Endodermal cell (in vitro differentiated cells): ENCODE measurements around the gene KCNJ16. TPM values are rescaled to one million over a fixed set of nuclear protein-coding genes. Genes with fewer than 3 reads are reported as not detected.

Source experiments
- DNase-seq: peaks from one replicate; pipeline ENCODE4 v3.0.0-alpha.2; 2017
- H3K27ac ChIP-seq: 2 replicates; pipeline ENCODE4 v1.5.1; 2013; ENCODE audit warnings: mild to moderate bottlenecking, low read depth, low read length, moderate library complexity
- H3K27me3 ChIP-seq: 2 replicates; pipeline ENCODE4 v1.6.1; 2013; ENCODE audit warnings: mild to moderate bottlenecking, low read length, moderate library complexity; ENCODE audit not compliant: insufficient read depth, control insufficient read depth, poor library complexity, severe bottlenecking
- H3K36me3 ChIP-seq: 2 replicates; pipeline ENCODE4 v1.7.0; 2013; ENCODE audit warnings: mild to moderate bottlenecking, low read length, moderate library complexity; ENCODE audit not compliant: control insufficient read depth, insufficient read depth
- H3K4me1 ChIP-seq: one replicate; pipeline ENCODE4 v1.7.0; 2013; ENCODE audit warnings: low read length; ENCODE audit not compliant: control insufficient read depth, insufficient read depth
- H3K4me3 ChIP-seq: 2 replicates; pipeline ENCODE4 v1.5.1; 2013; ENCODE audit warnings: mild to moderate bottlenecking, low read length, moderate library complexity
- H3K9ac ChIP-seq: 2 replicates; pipeline ENCODE4 v1.6.1; 2013; ENCODE audit warnings: mild to moderate bottlenecking, low read length, moderate library complexity; ENCODE audit not compliant: poor library complexity, severe bottlenecking; ENCODE audit errors: extremely low read depth
- H3K9me3 ChIP-seq: 2 replicates; pipeline ENCODE4 v1.6.1; 2013; ENCODE audit warnings: mild to moderate bottlenecking, low read length, moderate library complexity; ENCODE audit not compliant: control insufficient read depth
- H3K27ac Mint-ChIP-seq: 2 replicates; pipeline ENCODE4 v1.8.0; 2020; ENCODE audit warnings: mixed read lengths
- H3K27me3 Mint-ChIP-seq: 2 replicates; pipeline ENCODE4 v1.8.0; 2021; ENCODE audit warnings: mild to moderate bottlenecking, mixed read lengths; ENCODE audit not compliant: insufficient read depth
- H3K36me3 Mint-ChIP-seq: 2 replicates; pipeline ENCODE4 v1.8.0; 2020; ENCODE audit warnings: low read depth, mixed read lengths
- H3K4me1 Mint-ChIP-seq: 2 replicates; pipeline ENCODE4 v1.8.0; 2020; ENCODE audit warnings: mixed read lengths
- H3K4me3 Mint-ChIP-seq: 2 replicates; pipeline ENCODE4 v1.8.0; 2020; ENCODE audit warnings: mild to moderate bottlenecking, moderate library complexity, mixed read lengths
- H3K9me3 Mint-ChIP-seq: 2 replicates; pipeline ENCODE4 v1.8.0; 2020; ENCODE audit warnings: mild to moderate bottlenecking, mixed read lengths
- WGBS, 2 experiments: methylation state at CpG; one replicate each; pipeline versions ENCODE4 v1.1.5 to v1.1.7; 2013; ENCODE audit warnings: missing lambda C conversion rate in 2 of 2, mixed read lengths in 1 of 2; ENCODE audit not compliant: insufficient coverage in 1 of 2, insufficient read length in 1 of 2; 5-methylcytosine and 5-hydroxymethylcytosine counted together
- total RNA-seq, 2 donors: library from RNA; stranded (reverse); fragmentation: NEBNext Ultra II Directional in 1 of 2; extraction: Animal tissue kit (Norgen Biotek cat#: 25700) in 1 of 2; gene quantifications; 2 replicates in 1 of 2; 3 replicates in 1 of 2; pipeline ENCODE4 v1.2.1, GENCODE V29; 2021
- TF ChIP-seq, protein P1 (sequence below): fragments of 200-600 bp; sonication (generic); conservative IDR thresholded peaks from 2 replicates; pipeline ENCODE4 v1.5.0; 2021; ENCODE audit warnings: antibody characterized with exemption, mild to moderate bottlenecking

Gene KCNJ16
- total RNA-seq, 2 donors from 2014 or later, result 0.68 to 1.5 TPM

DNA sequence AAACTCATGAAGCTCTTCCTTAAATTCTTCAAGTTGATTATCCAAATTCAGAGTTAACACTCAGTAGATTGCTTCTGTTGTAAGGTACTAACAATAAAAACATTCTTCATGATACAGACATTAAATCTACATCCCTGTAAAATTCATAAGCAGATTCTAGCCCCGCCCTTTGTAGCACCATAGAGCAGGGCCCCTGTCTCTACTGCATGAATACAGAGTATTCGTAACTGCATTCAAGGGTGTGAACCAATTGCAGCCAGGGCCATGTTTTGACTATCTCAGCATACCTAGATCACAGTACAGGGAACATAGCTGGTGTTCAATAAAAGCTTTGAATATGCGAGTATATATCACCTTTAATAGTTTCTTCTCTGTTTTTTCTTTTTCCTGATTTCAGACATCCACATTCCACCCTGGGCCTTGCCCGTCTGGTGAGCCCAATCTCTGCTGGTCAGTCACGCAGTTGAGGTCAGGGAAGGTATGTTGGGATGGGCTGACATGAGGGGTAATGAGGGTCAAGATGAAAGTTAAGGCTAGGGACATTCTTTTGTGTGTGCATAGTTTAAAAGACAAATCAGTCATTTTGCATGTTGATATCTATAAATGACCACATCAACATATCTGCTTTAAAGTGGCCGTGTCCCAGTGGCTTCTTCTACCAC is 33.0 kb downstream of the KCNJ16 start:
- H3K4me1 ChIP-seq, result no peaks in the 10 kb centered on the region
- Mint-ChIP-seq H3K27me3 (peaks cover 18% of the 10 kb centered on the region), H3K36me3 (no peaks in the 10 kb centered on the region), H3K27ac (no peak overlapping the region), H3K4me1 (peaks cover 12% of the 10 kb centered on the region), H3K4me3 (no peak overlapping the region), H3K9me3 (no peaks in the 10 kb centered on the region)
- H3K36me3 ChIP-seq, result no peaks in the 10 kb centered on the region
- DNase-seq, result no peak
- H3K27me3 ChIP-seq, result peaks cover 21% of the 10 kb centered on the region
- TF ChIP-seq, protein P1, sequence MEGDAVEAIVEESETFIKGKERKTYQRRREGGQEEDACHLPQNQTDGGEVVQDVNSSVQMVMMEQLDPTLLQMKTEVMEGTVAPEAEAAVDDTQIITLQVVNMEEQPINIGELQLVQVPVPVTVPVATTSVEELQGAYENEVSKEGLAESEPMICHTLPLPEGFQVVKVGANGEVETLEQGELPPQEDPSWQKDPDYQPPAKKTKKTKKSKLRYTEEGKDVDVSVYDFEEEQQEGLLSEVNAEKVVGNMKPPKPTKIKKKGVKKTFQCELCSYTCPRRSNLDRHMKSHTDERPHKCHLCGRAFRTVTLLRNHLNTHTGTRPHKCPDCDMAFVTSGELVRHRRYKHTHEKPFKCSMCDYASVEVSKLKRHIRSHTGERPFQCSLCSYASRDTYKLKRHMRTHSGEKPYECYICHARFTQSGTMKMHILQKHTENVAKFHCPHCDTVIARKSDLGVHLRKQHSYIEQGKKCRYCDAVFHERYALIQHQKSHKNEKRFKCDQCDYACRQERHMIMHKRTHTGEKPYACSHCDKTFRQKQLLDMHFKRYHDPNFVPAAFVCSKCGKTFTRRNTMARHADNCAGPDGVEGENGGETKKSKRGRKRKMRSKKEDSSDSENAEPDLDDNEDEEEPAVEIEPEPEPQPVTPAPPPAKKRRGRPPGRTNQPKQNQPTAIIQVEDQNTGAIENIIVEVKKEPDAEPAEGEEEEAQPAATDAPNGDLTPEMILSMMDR, result no peak
- H3K27ac ChIP-seq, result no peak overlapping the region
- no peak overlapping the region for H3K9ac ChIP-seq
- no peak overlapping the region for H3K4me3 ChIP-seq
- 94 to 95% methylated on average over 4 to 5 of the region's 6 CpGs for WGBS, 2 experiments
- no peaks in the 10 kb centered on the region for H3K9me3 ChIP-seq

DNA sequence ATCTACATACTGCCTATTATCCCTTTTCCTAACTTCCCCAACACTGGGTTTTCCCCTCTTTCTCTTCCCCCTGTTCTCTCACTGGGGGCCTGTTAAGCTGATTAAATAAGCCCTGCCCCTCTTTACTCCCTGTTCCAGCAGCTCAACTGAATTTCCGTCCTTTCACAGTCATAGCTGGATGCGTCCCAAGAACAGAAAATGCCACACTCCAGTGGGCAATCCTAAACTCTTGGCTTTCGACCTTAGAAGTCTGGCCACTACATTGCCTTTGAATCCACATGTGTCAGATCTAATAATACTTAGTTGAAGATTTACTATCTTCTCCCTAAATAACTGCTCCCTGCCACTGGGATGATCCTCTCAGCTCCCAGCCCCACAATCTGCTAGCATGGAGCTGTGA is 34.5 kb downstream of the KCNJ16 start:
- TF ChIP-seq, protein P1, result no peak
- Mint-ChIP-seq H3K9me3 (no peaks in the 10 kb centered on the region), H3K27me3 (peaks cover 19% of the 10 kb centered on the region), H3K4me3 (no peak overlapping the region), H3K36me3 (no peaks in the 10 kb centered on the region), H3K27ac (no peak overlapping the region), H3K4me1 (peaks cover 22% of the 10 kb centered on the region)
- DNase-seq, result no peak
- 90 to 93% methylated on average over 2 to 3 of the region's 3 CpGs for WGBS, 2 experiments
- Histone ChIP-seq H3K9ac (no peak overlapping the region), H3K36me3 (no peaks in the 10 kb centered on the region), H3K27ac (no peak overlapping the region), H3K4me1 (no peaks in the 10 kb centered on the region), H3K27me3 (peaks cover 25% of the 10 kb centered on the region), H3K9me3 (no peaks in the 10 kb centered on the region), H3K4me3 (no peak overlapping the region)

DNA sequence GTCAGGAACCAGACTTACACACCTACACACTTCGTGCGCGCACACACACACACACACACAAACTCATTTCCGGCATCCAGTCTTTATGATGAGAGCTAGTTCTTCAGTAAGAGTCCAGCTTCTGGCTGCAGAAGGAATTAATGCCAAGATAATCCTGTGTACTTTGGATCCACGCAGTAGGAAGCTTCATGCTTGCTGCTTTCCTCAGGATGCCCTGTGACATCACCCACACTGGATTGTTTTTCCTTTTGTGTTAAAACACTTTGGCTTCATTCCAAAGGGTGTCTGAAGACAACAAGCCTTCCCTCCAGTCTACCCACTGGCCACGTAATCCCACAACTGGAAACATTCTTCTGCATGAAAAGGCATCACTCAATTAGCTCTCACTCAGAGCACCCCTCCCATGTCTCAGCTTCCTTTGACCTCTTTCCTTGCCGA is 35.4 kb downstream of the KCNJ16 start:
- no peak overlapping the region for H3K9ac ChIP-seq
- Mint-ChIP-seq H3K4me1 (peaks cover 22% of the 10 kb centered on the region), H3K4me3 (no peak overlapping the region), H3K27me3 (peaks cover 21% of the 10 kb centered on the region), H3K9me3 (no peaks in the 10 kb centered on the region), H3K27ac (no peak overlapping the region), H3K36me3 (no peaks in the 10 kb centered on the region)
- H3K4me1 ChIP-seq, result no peaks in the 10 kb centered on the region
- H3K36me3 ChIP-seq, result no peaks in the 10 kb centered on the region
- H3K4me3 ChIP-seq, result no peak overlapping the region
- WGBS, 2 experiments, result 95 to 97% methylated on average over 6 to 7 of the region's 7 CpGs
- TF ChIP-seq, protein P1, result no peak
- no peaks in the 10 kb centered on the region for H3K9me3 ChIP-seq
- no peak overlapping the region for H3K27ac ChIP-seq
- DNase-seq, result no peak
- peaks cover 34% of the 10 kb centered on the region for H3K27me3 ChIP-seq
